T-cell (primary cell): ENCODE results near the gene ARHGEF4. TPM values are rescaled to one million over a fixed set of nuclear protein-coding genes. Genes with fewer than 3 reads are reported as not detected.

Experiments
- ATAC-seq, 4 experiments: fragments of 200-7000 bp in 3 of 4; fragments of 150-1000 bp in 1 of 4; cut with Tn5 transposase; replicated peaks in 1 of 4; 1 replicate in 3 of 4; 2 replicates in 1 of 4; pipeline ENCODE4 v1.10.0; 2021; ENCODE audit warnings: moderate library complexity in 3 of 4, mild to moderate bottlenecking in 2 of 4, moderate number of reproducible peaks in 1 of 4
- CTCF ChIA-PET, 2 donors: fragments of 300-600 bp; sonication (Branson Sonifier 250); formaldehyde crosslinking; loops; one replicate each; lab custom pipeline; 2022; ENCODE audit warnings: antibody characterized with exemption in 2 of 2; lab: Charles Lee
- POLR2A ChIA-PET, 2 donors: fragments of 300-600 bp; sonication (Branson Sonifier 250); formaldehyde crosslinking; loops; one replicate each; lab custom pipeline; 2022; ENCODE audit warnings: antibody characterized with exemption in 2 of 2; lab: Charles Lee
- DNase-seq, 35 experiments: peaks; one replicate each; pipeline versions ENCODE4 v3.0.0 to v3.0.0-alpha.2; 2013 to 2023
- H3K27ac ChIP-seq: one replicate; pipeline ENCODE4 v1.5.1; 2013; ENCODE audit warnings: low read length
- H3K27me3 ChIP-seq, 2 experiments: replicated peaks in 1 of 2; 1 replicate in 1 of 2; 2 replicates in 1 of 2; pipeline versions ENCODE4 v1.6.1 to v1.7.0; 2013; ENCODE audit warnings: low read length in 1 of 2, mixed read lengths in 1 of 2; ENCODE audit not compliant: control insufficient read depth in 2 of 2, insufficient read depth in 2 of 2; ENCODE audit errors: extremely low read depth in 1 of 2
- H3K36me3 ChIP-seq, 2 donors: 1 replicate in 1 of 2; 2 replicates in 1 of 2; pipeline versions ENCODE4 v1.6.1 to v1.7.0; 2013; ENCODE audit warnings: low read length in 1 of 2; ENCODE audit not compliant: control insufficient read depth in 2 of 2, insufficient read depth in 1 of 2; ENCODE audit errors: extremely low read depth in 1 of 2
- H3K4me1 ChIP-seq, 2 experiments: 1 replicate in 1 of 2; 2 replicates in 1 of 2; pipeline versions ENCODE4 v1.6.1 to v1.7.0; 2013; ENCODE audit warnings: low read length in 2 of 2, mixed read lengths in 1 of 2; ENCODE audit not compliant: insufficient read depth in 2 of 2, control insufficient read depth in 1 of 2; ENCODE audit errors: extremely low read depth in 1 of 2
- H3K4me3 ChIP-seq, 2 donors: 1 replicate in 1 of 2; 2 replicates in 1 of 2; pipeline versions ENCODE4 v1.5.1 to v1.7.0; 2013; ENCODE audit warnings: mild to moderate bottlenecking in 2 of 2, low read length in 1 of 2, moderate library complexity in 1 of 2; ENCODE audit not compliant: control insufficient read depth in 1 of 2; ENCODE audit errors: extremely low read depth in 1 of 2
- H3K9me3 ChIP-seq: 2 replicates; pipeline ENCODE4 v1.7.0; 2013
- H3K27ac Mint-ChIP-seq, 2 donors: one replicate each; pipeline ENCODE4 v1.8.0; 2020 to 2021; ENCODE audit warnings: mild to moderate bottlenecking in 2 of 2, mixed read lengths in 2 of 2
- H3K27me3 Mint-ChIP-seq, 2 donors: one replicate each; pipeline ENCODE4 v1.8.0; 2021 to 2022; ENCODE audit warnings: mixed read lengths in 2 of 2
- H3K36me3 Mint-ChIP-seq: one replicate; pipeline ENCODE4 v1.8.0; 2021; ENCODE audit warnings: mixed read lengths
- H3K4me1 Mint-ChIP-seq, 3 donors: one replicate each; pipeline ENCODE4 v1.8.0; 2020 to 2022; ENCODE audit warnings: mixed read lengths in 3 of 3, mild to moderate bottlenecking in 1 of 3
- H3K4me3 Mint-ChIP-seq, 3 donors: one replicate each; pipeline ENCODE4 v1.8.0; 2020 to 2022; ENCODE audit warnings: mild to moderate bottlenecking in 3 of 3, mixed read lengths in 3 of 3, moderate library complexity in 3 of 3
- H3K9me3 Mint-ChIP-seq, 3 donors: one replicate each; pipeline ENCODE4 v1.8.0; 2020 to 2022; ENCODE audit warnings: mixed read lengths in 3 of 3
- WGBS: methylation state at CpG from one replicate; pipeline ENCODE4 v1.1.5; 2013; ENCODE audit warnings: missing lambda C conversion rate; ENCODE audit not compliant: insufficient coverage; 5-methylcytosine and 5-hydroxymethylcytosine counted together
- total RNA-seq, 35 experiments: library from RNA in 6 of 35; stranded (reverse) in 6 of 35; fragments of 120-200 nt in 1 of 35; gene quantifications; one replicate each; pipeline versions ENCODE4 v1.2.1 to v1.2.4 and lab custom pipeline; 2013 to 2026

ARHGEF4 gene
- total RNA-seq, 5 donors from 2014 or later (not counting 1 experiment from before 2014, with no cell fraction given), result 2.9 to 5.3 (median 4.4) TPM

- Histone ChIP-seq H3K27me3 (peaks cover 0 to 25% of the 10 kb centered on the region in 2 experiments), H3K9me3 (no peaks in the 10 kb centered on the region), H3K4me3 (no peak overlapping the region), H3K4me1 (no peaks in the 10 kb centered on the region), H3K36me3 (no peaks in the 10 kb centered on the region), H3K27ac (no peak overlapping the region)
- DNase-seq (no peak), ATAC-seq (no peak)
- Mint-ChIP-seq H3K9me3 (no peaks in the 10 kb centered on the region), H3K36me3 (no peaks in the 10 kb centered on the region), H3K4me3 (no peak overlapping the region), H3K27me3 (peaks cover 14 to 28% of the 10 kb centered on the region in 2 donors), H3K27ac (no peak overlapping the region), H3K4me1 (no peaks in the 10 kb centered on the region)
- POLR2A ChIA-PET, result no interaction called here
- 14% methylated on average over 1 of the region's 3 CpGs for WGBS
- CTCF ChIA-PET, result no interaction called here
These were observed 41.6 kb downstream of the ARHGEF4 start for GRCh38 chr2:130878316-130878715.

- Histone ChIP-seq H3K4me1 (no peaks in the 10 kb centered on the region), H3K4me3 (no peak overlapping the region), H3K36me3 (no peaks in the 10 kb centered on the region), H3K27me3 (peaks cover 0 to 25% of the 10 kb centered on the region in 2 experiments), H3K27ac (no peak overlapping the region), H3K9me3 (no peaks in the 10 kb centered on the region)
- H3K4me1 Mint-ChIP-seq, result no peaks in the 10 kb centered on the region
- H3K36me3 Mint-ChIP-seq, result no peaks in the 10 kb centered on the region
- CTCF ChIA-PET, result no interaction called here
- POLR2A ChIA-PET, result no interaction called here
- no peak overlapping the region for H3K4me3 Mint-ChIP-seq
- peaks cover 14 to 28% of the 10 kb centered on the region in 2 donors for H3K27me3 Mint-ChIP-seq
- ATAC-seq, result no peak
- no peak for DNase-seq
- H3K27ac Mint-ChIP-seq, result no peak overlapping the region
- WGBS, result no CpG with 5 or more reads among the region's 2 CpGs
- H3K9me3 Mint-ChIP-seq, result no peaks in the 10 kb centered on the region
These were observed 42.2 kb downstream of the ARHGEF4 start for GRCh38 chr2:130878933-130879332.

- ChIA-PET CTCF (interaction anchor here (0.6 to 1.5 kb wide), 2 partner anchors 8 to 9 kb away, joined by 3 read pairs; no protein-coding TSS in a partner anchor), POLR2A (no interaction called here)
- Mint-ChIP-seq H3K27ac (no peak overlapping the region), H3K9me3 (no peaks in the 10 kb centered on the region), H3K4me3 (no peak overlapping the region), H3K27me3 (peaks cover 14 to 20% of the 10 kb centered on the region in 2 donors), H3K4me1 (no peaks in the 10 kb centered on the region), H3K36me3 (no peaks in the 10 kb centered on the region)
- H3K4me1 ChIP-seq, result no peaks in the 10 kb centered on the region
- peaks cover 0 to 17% of the 10 kb centered on the region in 2 experiments for H3K27me3 ChIP-seq
- DNase-seq (no peak), ATAC-seq (no peak)
- no peak overlapping the region for H3K4me3 ChIP-seq
- no CpG with 5 or more reads among the region's 6 CpGs for WGBS
- H3K9me3 ChIP-seq, result no peaks in the 10 kb centered on the region
- H3K36me3 ChIP-seq, result no peaks in the 10 kb centered on the region
- H3K27ac ChIP-seq, result no peak overlapping the region
These were observed 45.5 kb downstream of the ARHGEF4 start for GRCh38 chr2:130882111-130882690.

GRCh38 chr2:130882991-130883390 is 46.3 kb downstream of the ARHGEF4 start:
- Mint-ChIP-seq H3K27me3 (peaks cover 15 to 21% of the 10 kb centered on the region in 2 donors), H3K36me3 (no peaks in the 10 kb centered on the region), H3K4me1 (no peaks in the 10 kb centered on the region), H3K4me3 (no peak overlapping the region), H3K9me3 (no peaks in the 10 kb centered on the region), H3K27ac (no peak overlapping the region)
- no peak for DNase-seq
- ATAC-seq, result no peak
- Histone ChIP-seq H3K27ac (no peak overlapping the region), H3K9me3 (no peaks in the 10 kb centered on the region), H3K4me3 (no peak overlapping the region), H3K4me1 (no peaks in the 10 kb centered on the region), H3K27me3 (peaks cover 0 to 21% of the 10 kb centered on the region in 2 experiments), H3K36me3 (no peaks in the 10 kb centered on the region)
- WGBS, result 83% methylated on average over 5 of the region's 6 CpGs
- ChIA-PET CTCF (interaction anchor here in 1 of 2 donors (1.5 kb wide), 1 partner anchor 9 kb away, joined by 3 read pairs; no protein-coding TSS in a partner anchor), POLR2A (no interaction called here)

- Mint-ChIP-seq H3K4me3 (no peak overlapping the region), H3K9me3 (no peaks in the 10 kb centered on the region), H3K36me3 (no peaks in the 10 kb centered on the region), H3K27ac (no peak overlapping the region), H3K4me1 (no peaks in the 10 kb centered on the region), H3K27me3 (peaks cover 16 to 23% of the 10 kb centered on the region in 2 donors)
- Histone ChIP-seq H3K36me3 (no peaks in the 10 kb centered on the region), H3K27me3 (peaks cover 0 to 21% of the 10 kb centered on the region in 2 experiments), H3K4me1 (no peaks in the 10 kb centered on the region), H3K4me3 (no peak overlapping the region), H3K9me3 (no peaks in the 10 kb centered on the region), H3K27ac (no peak overlapping the region)
- ChIA-PET CTCF (interaction anchor here in 1 of 2 donors (1.5 kb wide), 1 partner anchor 10 kb away, joined by 3 read pairs; no protein-coding TSS in a partner anchor), POLR2A (no interaction called here)
- DNase-seq (no peak), ATAC-seq (no peak)
- WGBS, result 54% methylated on average over 4 of the region's 4 CpGs
These were observed 46.8 kb downstream of the ARHGEF4 start for GRCh38 chr2:130883496-130883895.

- ChIA-PET CTCF (no interaction called here), POLR2A (no interaction called here)
- no CpG with 5 or more reads among the region's 4 CpGs for WGBS
- DNase-seq (no peak), ATAC-seq (no peak)
- Histone ChIP-seq H3K27me3 (peaks cover 0 to 21% of the 10 kb centered on the region in 2 experiments), H3K9me3 (no peaks in the 10 kb centered on the region), H3K4me1 (no peaks in the 10 kb centered on the region), H3K36me3 (no peaks in the 10 kb centered on the region), H3K4me3 (no peak overlapping the region), H3K27ac (no peak overlapping the region)
- Mint-ChIP-seq H3K9me3 (no peaks in the 10 kb centered on the region), H3K36me3 (no peaks in the 10 kb centered on the region), H3K27me3 (peaks cover 16 to 18% of the 10 kb centered on the region in 2 donors), H3K27ac (no peak overlapping the region), H3K4me3 (no peak overlapping the region), H3K4me1 (no peaks in the 10 kb centered on the region)
These were observed 47.3 kb downstream of the ARHGEF4 start for GRCh38 chr2:130884013-130884412.
